HepG2 (cell line): Measurements from ENCODE around the gene SLC35D2. TPM values are rescaled to one million over a fixed set of nuclear protein-coding genes. Genes with fewer than 3 reads are reported as not detected.

Experiments used
- AKNA ChIP-seq: sonication (generic); formaldehyde crosslinking; IDR thresholded peaks from 2 replicates; pipeline ENCODE4 v1.4.0; 2020; ENCODE audit warnings: missing genetic modification reagents, borderline replicate concordance
- ARID2 ChIP-seq: sonication (generic); formaldehyde crosslinking; IDR thresholded peaks from 2 replicates; pipeline ENCODE4 v1.8.1; 2022; ENCODE audit warnings: mild to moderate bottlenecking, missing genetic modification reagents, borderline replicate concordance
- BRD4 ChIP-seq: sonication (generic); formaldehyde crosslinking; IDR thresholded peaks from 2 replicates; pipeline ENCODE4 v1.4.0; 2020; ENCODE audit warnings: missing genetic modification reagents
- ELF1 ChIP-seq: sonication (generic); formaldehyde crosslinking; IDR thresholded peaks from 2 replicates; pipeline ENCODE4 v1.4.0; 2020; ENCODE audit warnings: missing genetic modification reagents
- HIVEP1 ChIP-seq: sonication (generic); formaldehyde crosslinking; IDR thresholded peaks from 2 replicates; pipeline ENCODE4 v1.4.0; 2020; ENCODE audit warnings: mild to moderate bottlenecking, missing genetic modification reagents
- HNRNPL ChIP-seq: fragments of 200-400 bp; formaldehyde crosslinking; IDR thresholded peaks from 2 replicates; pipeline ENCODE4 v1.6.1; 2017; ENCODE audit warnings: mild to moderate bottlenecking, low read depth, low read length
- HOXD1 ChIP-seq: sonication (generic); formaldehyde crosslinking; IDR thresholded peaks from 2 replicates; pipeline ENCODE4 v1.5.0; 2020; ENCODE audit warnings: missing genetic modification reagents
- MBD4 ChIP-seq: IDR thresholded peaks from 2 replicates; pipeline ENCODE4 v1.6.1; 2012; ENCODE audit warnings: low read length, inconsistent platforms, borderline replicate concordance
- MYC ChIP-seq: sonication (generic); formaldehyde crosslinking; IDR thresholded peaks from 2 replicates; pipeline ENCODE4 v1.9.0; 2021; ENCODE audit warnings: missing genetic modification reagents, borderline replicate concordance
- NCOR1 ChIP-seq: fragments of 200-600 bp; sonication (generic); IDR thresholded peaks from 2 replicates; pipeline ENCODE4 v1.7.0; 2017; ENCODE audit warnings: antibody characterized with exemption, low read length, borderline replicate concordance
- RAD51 ChIP-seq: fragments of 450-650 bp; IDR thresholded peaks from 2 replicates; pipeline ENCODE4 v1.6.1; 2016; ENCODE audit warnings: borderline replicate concordance
- RARA ChIP-seq: IDR thresholded peaks from 2 replicates; pipeline ENCODE4 v1.6.1; 2016; ENCODE audit warnings: missing genetic modification reagents, missing compliant biosample characterization
- RBM22 ChIP-seq: fragments of 200-400 bp; formaldehyde crosslinking; optimal IDR thresholded peaks from 2 replicates; pipeline ENCODE3; 2017; ENCODE audit warnings: mild to moderate bottlenecking, low read length, moderate library complexity
- SCMH1 ChIP-seq: sonication (generic); formaldehyde crosslinking; IDR thresholded peaks from 2 replicates; pipeline ENCODE4 v1.9.0; 2021; ENCODE audit warnings: missing genetic modification reagents, mild to moderate bottlenecking, borderline replicate concordance
- THAP11 ChIP-seq: IDR thresholded peaks from 2 replicates; pipeline ENCODE4 v1.6.1; 2016; ENCODE audit warnings: missing biosample characterization, missing genetic modification reagents
- ZFP62 ChIP-seq: sonication (generic); formaldehyde crosslinking; IDR thresholded peaks from 2 replicates; pipeline ENCODE4 v1.4.0; 2020; ENCODE audit warnings: missing genetic modification reagents
- ZFY ChIP-seq: sonication (generic); formaldehyde crosslinking; IDR thresholded peaks from 2 replicates; pipeline ENCODE4 v1.4.0; 2020; ENCODE audit warnings: missing genetic modification reagents
- ZNF124 ChIP-seq: sonication (generic); formaldehyde crosslinking; IDR thresholded peaks from 2 replicates; pipeline ENCODE4 v1.4.0; 2020; ENCODE audit warnings: missing genetic modification reagents
- ZNF343 ChIP-seq: sonication (generic); formaldehyde crosslinking; IDR thresholded peaks from 2 replicates; pipeline ENCODE4 v1.4.0; 2020; ENCODE audit warnings: mild to moderate bottlenecking, missing genetic modification reagents
- ZNF552 ChIP-seq: sonication (generic); formaldehyde crosslinking; IDR thresholded peaks from 2 replicates; pipeline ENCODE4 v1.9.0; 2022; ENCODE audit warnings: missing genetic modification reagents, mild to moderate bottlenecking, borderline replicate concordance
- ZNF563 ChIP-seq: sonication (generic); formaldehyde crosslinking; IDR thresholded peaks from 2 replicates; pipeline ENCODE4 v1.8.0; 2022; ENCODE audit warnings: mild to moderate bottlenecking, moderate library complexity, missing genetic modification reagents
- ZNF567 ChIP-seq: sonication (generic); formaldehyde crosslinking; IDR thresholded peaks from 2 replicates; pipeline ENCODE4 v1.8.1; 2023; ENCODE audit warnings: mild to moderate bottlenecking, missing genetic modification reagents, borderline replicate concordance
- ZNF580 ChIP-seq: IDR thresholded peaks from 2 replicates; pipeline ENCODE4 v1.6.1; 2016; ENCODE audit warnings: low read depth, borderline replicate concordance
- ZNF776 ChIP-seq: sonication (generic); formaldehyde crosslinking; IDR thresholded peaks from 2 replicates; pipeline ENCODE4 v1.4.0; 2020; ENCODE audit warnings: mild to moderate bottlenecking, missing genetic modification reagents
- ZSCAN30 ChIP-seq: sonication (generic); formaldehyde crosslinking; IDR thresholded peaks from 2 replicates; pipeline ENCODE4 v1.5.0; 2020; ENCODE audit warnings: mild to moderate bottlenecking, missing genetic modification reagents
- polyA plus RNA-seq, 8 experiments: library from polyadenylated mRNA; depleted of rRNA in 3 of 8; stranded (reverse) in 7 of 8; unstranded in 1 of 8; fragments of >200 nt; fragmentation: Illumina TruSeq in 4 of 8; extraction: Trizol in 4 of 8; gene quantifications; 2 replicates each; pipeline versions ENCODE4 v1.2.1 to v1.2.3, GENCODE V29; 2011 to 2016; ENCODE audit warnings: low read depth in 4 of 8, missing spikeins in 1 of 8, mixed read lengths in 1 of 8; ENCODE audit not compliant: insufficient read depth in 1 of 8
- total RNA-seq, 5 experiments: library from RNA; depleted of rRNA; stranded (reverse); fragments of >200 nt; fragmentation: Illumina TruSeq; extraction: Trizol; gene quantifications; 2 replicates each; pipeline ENCODE4 v1.2.3, GENCODE V29; 2016; ENCODE audit warnings: low read depth in 1 of 5

SLC35D2 gene
- total and polyA plus RNA-seq, 2 of the 13 experiments (the other 11 are each of a cell fraction or from before 2014, with no cell fraction given) = 96.2 to 103 TPM

- no peak for TF ChIP-seq AKNA (CRISPR knock-in tag)
- TF ChIP-seq RAD51 = no peak
- TF ChIP-seq HIVEP1 (CRISPR knock-in tag) = peak; percentile 54; the same call in 1 of the 2 replicates
- TF ChIP-seq ZFY = peak; percentile 70
- no peak; the same call in 1 of the 2 replicates for TF ChIP-seq HOXD1 (CRISPR knock-in tag)
- no peak for TF ChIP-seq RBM22
- peak; percentile 45; the same call in 1 of the 2 replicates for TF ChIP-seq RARA
- no peak for TF ChIP-seq BRD4 (CRISPR knock-in tag)
- TF ChIP-seq HNRNPL = peak; percentile 30; the same call in 1 of the 2 replicates
- TF ChIP-seq ZNF552 (CRISPR knock-in tag) = no peak
- TF ChIP-seq MYC (CRISPR knock-in tag) = peak; percentile 47; the same call in 1 of the 2 replicates
- no peak for TF ChIP-seq NCOR1
- no peak for TF ChIP-seq MBD4
- 0 out of 2 replicates have a peak, but pooled peaks have one; percentile 20 for TF ChIP-seq ZNF580 (CRISPR knock-in tag)
- no peak for TF ChIP-seq ZNF343 (CRISPR knock-in tag)
- peak; percentile 68; the same call in 1 of the 2 replicates for TF ChIP-seq ZNF567 (CRISPR knock-in tag)
- no peak; the same call in 1 of the 2 replicates for TF ChIP-seq THAP11 (CRISPR knock-in tag)
- TF ChIP-seq ZNF563 (CRISPR knock-in tag) = no peak
- no peak for TF ChIP-seq ZSCAN30
- no peak for TF ChIP-seq ZNF124 (CRISPR knock-in tag)
- no peak for TF ChIP-seq ZFP62 (CRISPR knock-in tag)
- no peak for TF ChIP-seq SCMH1
- no peak for TF ChIP-seq ARID2 (CRISPR knock-in tag)
- no peak for TF ChIP-seq ZNF776 (CRISPR knock-in tag)
- peak; percentile 41; the same call in 1 of the 2 replicates for TF ChIP-seq ELF1
Measured at GRCh38 chr9:96418920-96419690, 35.6 kb upstream of the SLC35D2 start (continued).
